ENCODE data around the gene IL34. TPM values are rescaled to one million over a fixed set of nuclear protein-coding genes. Genes with fewer than 3 reads are reported as not detected.
A peak's percentile ranks its signal among the peaks of the same experiment; 100 is the strongest.

The IL34 gene
- total and polyA plus RNA-seq, 2 of the 13 experiments (the other 11 are each of a cell fraction or from before 2014, with no cell fraction given), result 1.2 to 1.3 TPM

GRCh38 chr16:70685061-70685937, 38.9 kb downstream of the IL34 start (continued):
- TF ChIP-seq BCLAF1 (IDR thresholded peaks at IDR 0.05) (no peak), ZNF354B (CRISPR knock-in tag; IDR thresholded peaks at IDR 0.05) (no peak), XBP1 (CRISPR knock-in tag; IDR thresholded peaks at IDR 0.05) (no peak), ZNF382 (CRISPR knock-in tag; IDR thresholded peaks at IDR 0.05; ENCODE audit: borderline replicate concordance) (no peak), ETV5 (CRISPR knock-in tag; IDR thresholded peaks at IDR 0.05; ENCODE audit: borderline replicate concordance) (no peak), NR1H2 (CRISPR knock-in tag; IDR thresholded peaks at IDR 0.05; ENCODE audit: borderline replicate concordance, low read depth) (no peak), RBFOX2 (IDR thresholded peaks at IDR 0.05; ENCODE audit: low read depth, low read length) (peak; percentile 94), FOXO4 (CRISPR knock-in tag; conservative IDR thresholded peaks at IDR 0.05) (no peak), ZNF562 (CRISPR knock-in tag; IDR thresholded peaks at IDR 0.05; ENCODE audit: borderline replicate concordance) (no peak), TFDP2 (CRISPR knock-in tag; IDR thresholded peaks at IDR 0.05) (no peak), MIER3 (CRISPR knock-in tag; IDR thresholded peaks at IDR 0.05; ENCODE audit: borderline replicate concordance) (no peak), ZNF121 (CRISPR knock-in tag; IDR thresholded peaks at IDR 0.05) (no peak), FOXM1 (CRISPR knock-in tag; IDR thresholded peaks at IDR 0.05) (no peak), TFDP1 (CRISPR knock-in tag; IDR thresholded peaks at IDR 0.05; ENCODE audit: borderline replicate concordance) (no peak), ZNF737 (CRISPR knock-in tag; IDR thresholded peaks at IDR 0.05; ENCODE audit: borderline replicate concordance) (0 out of 2 replicates have a peak, but pooled peaks have one; percentile 44), RARG (CRISPR knock-in tag; IDR thresholded peaks at IDR 0.05; ENCODE audit: low read depth) (no peak), ZNF83 (CRISPR knock-in tag; IDR thresholded peaks at IDR 0.05; ENCODE audit: borderline replicate concordance) (no peak), TARDBP (CRISPR knock-in tag; IDR thresholded peaks at IDR 0.05) (no peak), ELF1 (CRISPR knock-in tag; IDR thresholded peaks at IDR 0.05) (no peak)
- TF ChIP-seq, protein P1, sequence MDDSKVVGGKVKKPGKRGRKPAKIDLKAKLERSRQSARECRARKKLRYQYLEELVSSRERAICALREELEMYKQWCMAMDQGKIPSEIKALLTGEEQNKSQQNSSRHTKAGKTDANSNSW (CRISPR knock-in tag; IDR thresholded peaks at IDR 0.05; ENCODE audit: borderline replicate concordance), result 0 out of 2 replicates have a peak, but pooled peaks have one; percentile 42
- TF ChIP-seq, protein P2, sequence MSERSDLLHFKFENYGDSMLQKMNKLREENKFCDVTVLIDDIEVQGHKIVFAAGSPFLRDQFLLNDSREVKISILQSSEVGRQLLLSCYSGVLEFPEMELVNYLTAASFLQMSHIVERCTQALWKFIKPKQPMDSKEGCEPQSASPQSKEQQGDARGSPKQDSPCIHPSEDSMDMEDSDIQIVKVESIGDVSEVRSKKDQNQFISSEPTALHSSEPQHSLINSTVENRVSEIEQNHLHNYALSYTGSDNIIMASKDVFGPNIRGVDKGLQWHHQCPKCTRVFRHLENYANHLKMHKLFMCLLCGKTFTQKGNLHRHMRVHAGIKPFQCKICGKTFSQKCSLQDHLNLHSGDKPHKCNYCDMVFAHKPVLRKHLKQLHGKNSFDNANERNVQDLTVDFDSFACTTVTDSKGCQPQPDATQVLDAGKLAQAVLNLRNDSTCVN (CRISPR knock-in tag; IDR thresholded peaks at IDR 0.05; ENCODE audit: borderline replicate concordance), result no peak
